Bronchial epithelial cell (primary cell): Measurements from ENCODE around the gene ATP8B2. TPM values are rescaled to one million over a fixed set of nuclear protein-coding genes. Genes with fewer than 3 reads are reported as not detected.
A peak's percentile ranks its signal among the peaks of the same experiment; 100 is the strongest.
"Not testable (repeated sequence)": the region's sequence is repeated elsewhere in the genome, so short reads cannot be mapped to it uniquely, and the experiment has no call there.

Experiments used
- DNase-seq: peaks from one replicate; pipeline ENCODE4 v3.0.0-alpha.2; 2010; ENCODE audit warnings: low read depth
- FAIRE-seq: peaks from 2 replicates; lab custom pipeline; 2011; peaks lifted over from hg19 to GRCh38; lab: Jason Lieb, UNC
- H3K27me3 ChIP-seq: 2 replicates; pipeline ENCODE4 v1.5.1; 2011; ENCODE audit warnings: low read length; ENCODE audit not compliant: control insufficient read depth, insufficient read depth
- H3K36me3 ChIP-seq: 2 replicates; pipeline ENCODE4 v1.5.1; 2011; ENCODE audit warnings: low read length; ENCODE audit not compliant: control insufficient read depth, insufficient read depth
- H3K4me3 ChIP-seq: 2 replicates; pipeline ENCODE4 v1.5.1; 2011; ENCODE audit warnings: mild to moderate bottlenecking, low read depth, low read length, control low read depth
- total RNA-seq: library from RNA; depleted of rRNA; stranded (reverse); fragments of >200 nt; gene quantifications from 2 replicates; pipeline ENCODE4 v1.2.1, GENCODE V29; 2014
- TF ChIP-seq, protein P1 (sequence below): IDR thresholded peaks from 2 replicates; pipeline ENCODE4 v1.5.1; 2011; ENCODE audit warnings: mild to moderate bottlenecking, moderate library complexity, low read length, control low read depth, inconsistent platforms; ENCODE audit not compliant: insufficient read depth, severe bottlenecking

The ATP8B2 gene
- total RNA-seq, 1 donor from 2014 or later = 15.5 TPM

- DNase-seq = no peak
- no peak for FAIRE-seq
- H3K36me3 ChIP-seq = no peaks in the 10 kb centered on the region
- H3K4me3 ChIP-seq = no peak overlapping the region
- TF ChIP-seq, protein P1, sequence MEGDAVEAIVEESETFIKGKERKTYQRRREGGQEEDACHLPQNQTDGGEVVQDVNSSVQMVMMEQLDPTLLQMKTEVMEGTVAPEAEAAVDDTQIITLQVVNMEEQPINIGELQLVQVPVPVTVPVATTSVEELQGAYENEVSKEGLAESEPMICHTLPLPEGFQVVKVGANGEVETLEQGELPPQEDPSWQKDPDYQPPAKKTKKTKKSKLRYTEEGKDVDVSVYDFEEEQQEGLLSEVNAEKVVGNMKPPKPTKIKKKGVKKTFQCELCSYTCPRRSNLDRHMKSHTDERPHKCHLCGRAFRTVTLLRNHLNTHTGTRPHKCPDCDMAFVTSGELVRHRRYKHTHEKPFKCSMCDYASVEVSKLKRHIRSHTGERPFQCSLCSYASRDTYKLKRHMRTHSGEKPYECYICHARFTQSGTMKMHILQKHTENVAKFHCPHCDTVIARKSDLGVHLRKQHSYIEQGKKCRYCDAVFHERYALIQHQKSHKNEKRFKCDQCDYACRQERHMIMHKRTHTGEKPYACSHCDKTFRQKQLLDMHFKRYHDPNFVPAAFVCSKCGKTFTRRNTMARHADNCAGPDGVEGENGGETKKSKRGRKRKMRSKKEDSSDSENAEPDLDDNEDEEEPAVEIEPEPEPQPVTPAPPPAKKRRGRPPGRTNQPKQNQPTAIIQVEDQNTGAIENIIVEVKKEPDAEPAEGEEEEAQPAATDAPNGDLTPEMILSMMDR = no peak
- no peaks in the 10 kb centered on the region for H3K27me3 ChIP-seq
These were observed 8.6 kb upstream of the ATP8B2 start for GRCh38 chr1:154316704-154317103.

DNA sequence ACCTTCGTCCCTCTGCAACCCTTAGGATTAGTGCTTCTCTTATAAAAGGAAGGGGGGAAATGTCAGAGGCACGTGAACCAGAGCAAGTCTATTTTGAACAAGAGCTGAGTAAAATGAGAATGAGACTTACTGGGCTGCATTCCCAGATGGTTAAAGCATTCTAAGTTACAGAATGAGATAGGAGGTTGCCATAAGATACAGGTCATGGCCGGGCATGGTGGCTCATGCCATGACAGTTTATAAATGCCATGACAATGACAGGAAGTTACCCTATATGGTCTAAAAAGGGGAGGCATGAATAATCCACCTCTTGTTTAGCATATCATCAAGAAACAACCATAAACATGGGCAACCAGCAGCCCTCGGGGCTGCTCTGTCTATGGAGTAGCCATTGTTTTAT lies 6.9 kb upstream of the ATP8B2 start:
- Histone ChIP-seq H3K36me3 (no peaks in the 10 kb centered on the region), H3K27me3 (no peaks in the 10 kb centered on the region), H3K4me3 (no peak overlapping the region)
- peak; percentile 26 for DNase-seq
- TF ChIP-seq, protein P1 = no peak
- no peak for FAIRE-seq

- Histone ChIP-seq H3K36me3 (no peaks in the 10 kb centered on the region), H3K27me3 (no peaks in the 10 kb centered on the region), H3K4me3 (no peak within 1 kb of the TSS)
- FAIRE-seq = peak; percentile 32
- DNase-seq = peak; percentile 92
- TF ChIP-seq, protein P1 = no peak
These were observed 4.3 kb upstream of the ATP8B2 start, which contains the start of gene AQP10 for GRCh38 chr1:154320882-154321608. AQP10 (plus strand) TSS chr1:154321093; CDS start chr1:154321156, 63 bp downstream.

- not testable (repeated sequence) for DNase-seq, H3K36me3 ChIP-seq, H3K4me3 ChIP-seq, FAIRE-seq, H3K27me3 ChIP-seq
These were observed 3.8 kb upstream of the ATP8B2 start for GRCh38 chr1:154321609-154321934.

DNA sequence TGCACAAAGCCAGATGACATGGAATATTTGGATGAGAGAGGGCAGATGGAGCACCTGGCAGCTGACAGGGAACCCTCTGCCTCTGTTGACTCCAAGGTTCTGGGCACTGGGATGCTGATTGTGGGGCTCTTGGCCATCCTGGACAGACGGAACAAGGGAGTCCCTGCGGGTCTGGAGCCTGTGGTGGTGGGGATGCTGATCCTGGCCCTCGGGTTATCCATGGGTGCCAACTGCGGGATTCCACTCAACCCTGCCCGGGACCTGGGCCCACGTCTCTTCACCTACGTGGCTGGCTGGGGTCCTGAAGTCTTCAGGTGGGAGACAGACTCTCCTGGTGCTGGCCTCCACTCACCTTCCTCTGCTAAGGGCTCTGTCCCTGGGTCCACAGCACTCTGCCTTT lies 1.8 kb upstream of the ATP8B2 start:
- H3K36me3 ChIP-seq = no peaks in the 10 kb centered on the region
- FAIRE-seq = no peak

DNA sequence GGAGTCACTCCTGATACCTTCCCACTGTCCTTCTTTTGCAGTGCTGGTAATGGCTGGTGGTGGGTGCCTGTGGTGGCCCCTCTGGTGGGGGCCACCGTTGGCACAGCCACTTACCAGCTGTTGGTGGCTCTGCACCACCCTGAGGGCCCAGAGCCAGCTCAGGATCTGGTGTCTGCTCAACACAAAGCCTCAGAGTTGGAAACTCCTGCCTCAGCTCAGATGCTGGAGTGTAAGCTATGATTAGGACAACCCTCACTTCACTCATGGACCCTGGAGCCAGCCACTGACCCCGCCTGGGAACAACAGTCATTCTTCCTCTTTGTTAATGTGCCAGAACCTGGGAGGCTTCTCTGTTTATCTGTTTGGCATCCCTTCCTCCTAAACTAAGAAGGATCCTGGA lies 1.1 kb upstream of the ATP8B2 start:
- Histone ChIP-seq H3K27me3 (no peaks in the 10 kb centered on the region), H3K4me3 (no peak overlapping the region), H3K36me3 (no peaks in the 10 kb centered on the region)
- TF ChIP-seq, protein P1 = no peak
- DNase-seq (no peak), FAIRE-seq (no peak)

More for the DNA sequence above, 1.8 kb upstream of the ATP8B2 start:
- TF ChIP-seq, protein P1 = no peak
- Histone ChIP-seq H3K27me3 (no peaks in the 10 kb centered on the region), H3K4me3 (no peak overlapping the region)
- no peak for DNase-seq
